ENCODE measurements around the gene GBX1. TPM values are rescaled to one million over a fixed set of nuclear protein-coding genes. Genes with fewer than 3 reads are reported as not detected.

Gene GBX1
- total RNA-seq, 1 experiment from 2014 or later = not detected

DNA sequence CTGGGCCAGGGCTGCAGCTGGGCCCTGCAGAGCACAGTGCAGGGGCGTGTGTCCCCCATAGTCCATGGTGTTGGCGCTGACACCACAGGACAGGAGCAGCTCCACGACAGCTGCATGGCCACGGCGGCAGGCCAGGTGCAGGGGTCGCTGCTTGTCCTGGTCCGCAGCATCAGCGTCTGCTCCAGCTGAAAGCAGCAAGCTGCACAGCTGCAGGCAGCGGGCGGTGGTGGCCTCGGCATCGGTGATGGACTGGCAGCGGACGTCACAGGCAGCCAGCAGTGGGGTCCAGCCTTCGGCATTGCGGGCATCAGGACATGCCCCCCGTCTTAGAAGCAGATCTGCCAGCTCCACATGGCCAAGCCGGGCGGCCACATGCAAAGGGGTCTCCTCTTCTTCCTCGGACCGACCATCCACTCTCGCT is 13.5 kb upstream of the GBX1 start:
- Histone ChIP-seq H3K23ac (ENCODE audit: insufficient read length, low read depth, low read length) (no peak overlapping the region), H2BK5ac (ENCODE audit: insufficient read length, low read length) (no peak overlapping the region), H3K14ac (ENCODE audit: insufficient read depth, low read length) (no peak overlapping the region), H4K20me1 (ENCODE audit: control insufficient read depth, insufficient read depth, insufficient read length) (no peaks in the 10 kb centered on the region), H4K5ac (ENCODE audit: insufficient read length, low read depth, low read length) (no peak overlapping the region), H3K27me3 (ENCODE audit: insufficient read depth, low read length) (no peaks in the 10 kb centered on the region), H3K79me1 (ENCODE audit: insufficient read depth, low read depth, low read length, poor library complexity, severe bottlenecking) (no peaks in the 10 kb centered on the region), H3K9me3 (ENCODE audit: control insufficient read depth, low read depth, low read length) (no peaks in the 10 kb centered on the region), H3T11ph (ENCODE audit: low read length) (no peak overlapping the region), H3K23me2 (ENCODE audit: insufficient read length, low read depth, low read length, poor library complexity, severe bottlenecking) (no peaks in the 10 kb centered on the region), H2BK12ac (ENCODE audit: insufficient read length, low read depth, low read length) (no peak overlapping the region), H3K18ac (ENCODE audit: insufficient read length, low read depth, low read length) (no peak overlapping the region), H4K8ac (replicated peaks; ENCODE audit: insufficient read length, low read depth, low read length) (no peak overlapping the region), H3K4me1 (ENCODE audit: insufficient read depth, low read length) (no peaks in the 10 kb centered on the region), H3K4me2 (ENCODE audit: insufficient read depth, insufficient read length, low read length) (no peak overlapping the region), H3K4ac (ENCODE audit: low read depth, low read length) (no peak overlapping the region), H3K56ac (ENCODE audit: insufficient read length, low read depth, low read length) (no peak overlapping the region), H3K27ac (ENCODE audit: insufficient read length, low read depth, low read length) (no peak overlapping the region), H2AFZ (ENCODE audit: low read length) (no peak overlapping the region), H3K79me2 (ENCODE audit: insufficient read depth, low read length) (no peaks in the 10 kb centered on the region), H2BK15ac (ENCODE audit: low read depth, low read length) (no peak overlapping the region), H4K91ac (ENCODE audit: insufficient read length, low read depth, low read length) (no peak overlapping the region), H2AK5ac (ENCODE audit: insufficient read length, low read length) (no peak overlapping the region), H2BK20ac (ENCODE audit: low read depth, low read length, poor library complexity, severe bottlenecking) (no peak overlapping the region), H3K9ac (ENCODE audit: extremely low read depth, insufficient read length, low read length) (no peak overlapping the region), H2BK120ac (ENCODE audit: low read depth, low read length, poor library complexity, severe bottlenecking) (no peak overlapping the region)
- Mint-ChIP-seq H3K9me3 (no peaks in the 10 kb centered on the region), H3K27me3 (ENCODE audit: low read depth) (peaks cover 57% of the 10 kb centered on the region), H3K27ac (no peak overlapping the region), H3K4me1 (peaks cover 3 to 5% of the 10 kb centered on the region in 2 experiments; a peak in 3 of 4 replicates), H3K4me3 (no peak overlapping the region), H3K36me3 (ENCODE audit: insufficient read depth in 1 of 3, low read depth in 3 of 3) (no peaks in the 10 kb centered on the region; a peak in 2 of 7 replicates)
- no CpG with 5 or more reads among the region's 22 CpGs for WGBS (ENCODE audit: extremely low coverage, insufficient read length, low lambda C conversion rate)
- no peak for TF ChIP-seq CTCF (conservative IDR thresholded peaks at IDR 0.05)
- no peak for DNase-seq
